GM19467 (cell line): ENCODE results near the gene SLCO3A1.
"Not testable (repeated sequence)": the region's sequence is repeated elsewhere in the genome, so short reads cannot be mapped to it uniquely, and the experiment has no call there.

Experiments used
- ATAC-seq: cut with Tn5 transposase; IDR thresholded peaks from one replicate; pipeline ENCODE4 v1.9.1; 2021; ENCODE audit warnings: mild to moderate bottlenecking, moderate library complexity; ENCODE audit not compliant: unreplicated experiment

The SLCO3A1 gene

GRCh38 chr15:92061511-92062195, 208.1 kb downstream of the SLCO3A1 start:
- no peak for ATAC-seq

GRCh38 chr15:92062505-92062904, 209.0 kb downstream of the SLCO3A1 start:
- no peak for ATAC-seq

DNA sequence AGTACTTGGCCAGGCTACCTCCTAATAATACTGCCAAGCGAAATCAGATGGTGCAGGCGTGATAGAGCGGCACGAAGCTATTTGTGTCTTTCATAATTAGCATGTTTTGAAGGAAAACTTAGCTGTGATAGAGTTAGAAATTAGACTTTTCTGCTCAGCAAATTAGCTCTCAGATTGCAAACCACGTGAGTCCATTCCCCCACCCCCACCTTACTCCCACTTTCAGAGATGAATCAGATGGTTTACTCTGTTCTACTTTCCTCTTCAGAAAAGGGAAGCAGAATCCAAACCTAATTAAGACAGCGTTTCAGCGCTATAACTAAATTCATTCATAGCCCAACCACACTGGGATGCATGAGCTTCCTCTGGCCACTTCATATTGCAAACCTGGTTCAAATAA, 214.6 kb downstream of the SLCO3A1 start:
- ATAC-seq = peak; percentile 49

GRCh38 chr15:92069308-92070250, 216.1 kb downstream of the SLCO3A1 start:
- ATAC-seq = no peak

- ATAC-seq = not testable (repeated sequence)
These were observed 216.7 kb downstream of the SLCO3A1 start for GRCh38 chr15:92070251-92070650.

GRCh38 chr15:92071045-92071634, 217.6 kb downstream of the SLCO3A1 start:
- ATAC-seq = no peak

GRCh38 chr15:92073044-92073785, 219.7 kb downstream of the SLCO3A1 start:
- ATAC-seq = no peak

GRCh38 chr15:92074101-92074500, 220.6 kb downstream of the SLCO3A1 start:
- no peak for ATAC-seq

DNA sequence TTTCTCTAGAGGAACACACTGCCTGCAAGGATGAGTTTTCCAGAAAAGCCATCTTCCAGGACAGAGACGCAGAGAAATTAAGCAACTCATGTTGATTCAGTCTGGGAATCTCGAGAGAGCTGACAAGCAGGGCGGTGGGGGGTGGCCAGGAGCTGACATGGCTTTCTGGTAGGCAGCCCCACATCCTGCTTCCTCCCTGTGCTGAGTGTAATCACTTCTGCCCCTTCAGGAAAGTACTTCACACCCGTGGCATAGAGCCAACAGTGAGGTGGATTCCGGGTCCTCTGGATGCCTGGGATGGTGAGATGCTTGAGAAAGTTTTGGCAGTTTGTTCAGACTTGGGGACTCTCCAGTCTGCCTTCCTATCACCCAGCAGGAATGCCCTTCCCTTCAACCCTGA, 221.1 kb downstream of the SLCO3A1 start:
- no peak for ATAC-seq

DNA sequence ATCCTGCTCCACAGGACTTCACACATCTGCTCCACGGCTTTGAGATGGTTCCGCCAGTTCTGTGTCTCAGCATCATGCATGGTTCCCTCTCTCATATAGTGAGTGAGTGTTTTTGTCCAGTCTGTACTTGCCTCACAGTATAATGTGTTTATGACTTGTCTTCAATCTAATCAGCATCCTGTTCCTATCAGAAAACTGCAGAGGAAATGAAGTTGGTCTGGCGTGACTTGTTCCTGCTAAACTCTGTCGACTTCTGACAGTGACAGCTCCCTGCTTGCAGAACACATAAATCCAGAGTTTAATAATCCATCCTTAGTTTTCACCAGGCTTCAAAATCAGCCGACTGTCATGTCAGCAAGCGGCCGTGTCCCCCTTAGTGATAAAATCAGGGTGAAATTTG, 222.3 kb downstream of the SLCO3A1 start:
- no peak for ATAC-seq

- ATAC-seq = no peak
These were observed 223.0 kb downstream of the SLCO3A1 start for GRCh38 chr15:92076541-92076940.

DNA sequence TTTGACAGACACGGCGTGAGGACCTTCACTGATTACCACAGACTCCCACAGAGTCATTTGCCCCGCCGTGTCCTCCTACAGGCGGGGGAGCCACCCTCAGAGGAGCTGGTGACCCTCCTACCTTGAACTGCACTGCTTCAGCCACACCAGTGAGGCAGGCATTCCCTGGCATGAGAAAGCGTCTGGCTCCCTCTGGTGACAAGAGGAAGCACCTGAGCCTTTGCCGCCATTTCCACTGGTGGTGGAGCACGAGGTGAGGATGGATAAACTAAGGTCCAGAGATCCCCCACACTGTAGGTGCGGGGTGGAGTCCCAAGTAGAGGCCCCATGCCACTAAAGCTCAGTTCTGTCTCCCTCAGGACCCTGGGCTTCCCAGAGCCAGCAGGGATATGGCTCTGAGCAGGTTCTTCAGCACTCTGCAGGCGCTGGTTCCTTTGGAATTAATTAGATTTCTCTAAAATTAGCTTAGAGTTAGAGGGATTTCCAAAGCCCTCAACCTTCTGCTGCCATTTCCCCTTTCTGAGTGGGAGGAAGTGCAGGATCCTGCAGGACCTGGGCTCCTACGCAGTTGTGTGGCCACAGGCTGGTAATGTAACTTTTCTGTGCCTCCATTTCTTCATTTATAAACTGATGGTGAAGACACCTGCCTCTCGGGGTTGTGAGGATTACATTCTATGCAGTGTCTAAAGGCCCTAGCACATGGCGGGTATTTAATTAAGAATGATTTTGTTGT, 224.0 kb downstream of the SLCO3A1 start:
- ATAC-seq = no peak

GRCh38 chr15:92078270-92078669, 224.8 kb downstream of the SLCO3A1 start:
- no peak for ATAC-seq

GRCh38 chr15:92079047-92079446, 225.5 kb downstream of the SLCO3A1 start:
- no peak for ATAC-seq

DNA sequence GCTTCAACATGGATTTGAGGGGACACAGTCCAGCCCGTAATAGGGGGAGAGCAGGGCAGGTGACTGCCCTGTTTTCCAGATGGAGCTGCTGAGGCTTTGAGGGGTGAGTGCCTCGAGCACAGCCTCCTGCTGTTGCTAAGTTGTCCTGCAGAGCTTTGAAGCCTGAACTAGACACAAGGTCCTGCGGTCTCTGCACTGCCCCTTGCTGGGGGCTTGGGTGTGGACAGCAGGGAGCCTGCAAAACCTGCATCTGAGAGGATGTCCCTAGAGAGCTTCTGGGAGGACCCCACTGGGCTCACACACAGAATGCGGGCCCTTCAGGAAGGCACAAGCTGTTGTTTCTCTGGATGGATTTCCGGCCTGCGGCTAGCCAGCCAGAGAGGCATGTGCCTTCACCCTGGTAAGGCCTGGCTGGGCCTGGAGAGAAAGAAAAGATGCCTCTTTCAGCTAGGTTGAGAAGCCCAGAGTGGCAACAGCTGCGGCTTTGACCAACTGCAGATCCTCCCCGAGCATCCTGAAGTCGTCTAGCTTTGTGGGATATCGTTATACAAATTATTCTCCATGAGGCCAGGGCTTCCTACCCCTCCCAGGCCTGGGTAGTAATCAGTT, 226.2 kb downstream of the SLCO3A1 start:
- no peak for ATAC-seq

GRCh38 chr15:92082006-92082843, 228.7 kb downstream of the SLCO3A1 start:
- ATAC-seq = no peak

GRCh38 chr15:92083190-92083589, 229.7 kb downstream of the SLCO3A1 start:
- ATAC-seq = no peak

- no peak for ATAC-seq
These were observed 233.7 kb downstream of the SLCO3A1 start for GRCh38 chr15:92087211-92087610.

- no peak for ATAC-seq
These were observed 237.7 kb downstream of the SLCO3A1 start for GRCh38 chr15:92091155-92091734.
